ENCODE data around the gene VRK3.

DNA sequence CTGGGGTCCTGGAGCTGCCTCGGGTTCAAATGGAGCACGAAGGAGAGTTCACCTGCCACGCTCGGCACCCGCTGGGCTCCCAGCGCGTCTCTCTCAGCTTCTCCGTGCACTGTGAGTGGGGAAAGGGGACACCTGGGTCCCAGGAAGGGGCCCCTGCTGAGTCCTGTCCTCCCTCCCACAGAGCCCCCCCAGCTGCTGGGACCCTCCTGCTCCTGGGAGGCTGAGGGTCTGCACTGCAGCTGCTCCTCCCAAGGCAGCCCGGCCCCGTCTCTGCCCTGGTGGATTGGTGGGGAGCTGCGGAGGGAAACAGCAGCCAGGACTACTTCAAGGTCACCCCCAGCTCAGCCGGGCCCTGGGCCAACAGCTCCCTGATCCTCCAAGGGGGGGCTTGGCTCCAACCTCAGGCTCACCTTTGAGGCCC is 53.2 kb downstream of the VRK3 start:
- no peak for TF ChIP-seq GATA2 (IDR thresholded peaks at IDR 0.05; ENCODE audit: low read depth, low read length)
- no peak for TF ChIP-seq GATA3 (IDR thresholded peaks at IDR 0.05; ENCODE audit: low read depth, low read length)
